Measurements from ENCODE around the gene CTNNA3.

DNA sequence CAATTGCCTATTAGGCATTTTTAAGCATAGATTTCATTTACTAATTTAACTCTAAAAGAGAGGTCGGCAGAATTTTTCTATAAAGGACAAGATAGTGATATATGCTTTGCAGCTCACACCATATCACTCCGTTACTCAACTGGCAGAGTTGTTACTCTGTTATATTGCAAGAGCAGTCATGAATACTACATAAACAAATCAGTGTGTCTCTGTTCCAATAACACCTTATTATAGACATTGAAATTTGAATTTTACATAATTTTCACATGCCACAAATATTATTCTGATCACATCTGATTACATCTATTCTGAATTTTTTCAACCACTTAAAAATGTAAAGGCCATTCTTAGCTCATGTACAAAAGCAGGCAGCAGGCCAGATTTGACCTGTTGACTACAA is 1624.1 kb downstream of the CTNNA3 start:
- TF ChIP-seq, protein P1, sequence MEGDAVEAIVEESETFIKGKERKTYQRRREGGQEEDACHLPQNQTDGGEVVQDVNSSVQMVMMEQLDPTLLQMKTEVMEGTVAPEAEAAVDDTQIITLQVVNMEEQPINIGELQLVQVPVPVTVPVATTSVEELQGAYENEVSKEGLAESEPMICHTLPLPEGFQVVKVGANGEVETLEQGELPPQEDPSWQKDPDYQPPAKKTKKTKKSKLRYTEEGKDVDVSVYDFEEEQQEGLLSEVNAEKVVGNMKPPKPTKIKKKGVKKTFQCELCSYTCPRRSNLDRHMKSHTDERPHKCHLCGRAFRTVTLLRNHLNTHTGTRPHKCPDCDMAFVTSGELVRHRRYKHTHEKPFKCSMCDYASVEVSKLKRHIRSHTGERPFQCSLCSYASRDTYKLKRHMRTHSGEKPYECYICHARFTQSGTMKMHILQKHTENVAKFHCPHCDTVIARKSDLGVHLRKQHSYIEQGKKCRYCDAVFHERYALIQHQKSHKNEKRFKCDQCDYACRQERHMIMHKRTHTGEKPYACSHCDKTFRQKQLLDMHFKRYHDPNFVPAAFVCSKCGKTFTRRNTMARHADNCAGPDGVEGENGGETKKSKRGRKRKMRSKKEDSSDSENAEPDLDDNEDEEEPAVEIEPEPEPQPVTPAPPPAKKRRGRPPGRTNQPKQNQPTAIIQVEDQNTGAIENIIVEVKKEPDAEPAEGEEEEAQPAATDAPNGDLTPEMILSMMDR (conservative IDR thresholded peaks at IDR 0.05; ENCODE audit: low read depth, low read length), result no peak
- TF ChIP-seq MAZ (IDR thresholded peaks at IDR 0.05; ENCODE audit: borderline replicate concordance, low read depth, low read length), result no peak
- no peak for TF ChIP-seq CEBPB (IDR thresholded peaks at IDR 0.05; ENCODE audit: low read depth, low read length)
- TF ChIP-seq, protein P2, sequence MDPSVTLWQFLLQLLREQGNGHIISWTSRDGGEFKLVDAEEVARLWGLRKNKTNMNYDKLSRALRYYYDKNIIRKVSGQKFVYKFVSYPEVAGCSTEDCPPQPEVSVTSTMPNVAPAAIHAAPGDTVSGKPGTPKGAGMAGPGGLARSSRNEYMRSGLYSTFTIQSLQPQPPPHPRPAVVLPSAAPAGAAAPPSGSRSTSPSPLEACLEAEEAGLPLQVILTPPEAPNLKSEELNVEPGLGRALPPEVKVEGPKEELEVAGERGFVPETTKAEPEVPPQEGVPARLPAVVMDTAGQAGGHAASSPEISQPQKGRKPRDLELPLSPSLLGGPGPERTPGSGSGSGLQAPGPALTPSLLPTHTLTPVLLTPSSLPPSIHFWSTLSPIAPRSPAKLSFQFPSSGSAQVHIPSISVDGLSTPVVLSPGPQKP (IDR thresholded peaks at IDR 0.05; ENCODE audit: borderline replicate concordance, low read depth, low read length), result no peak
- TF ChIP-seq POLR2A (IDR thresholded peaks at IDR 0.05; ENCODE audit: low read depth, low read length), result no peak
- no peak for TF ChIP-seq RCOR1 (IDR thresholded peaks at IDR 0.05; ENCODE audit: insufficient replicate concordance, low read length)
- TF ChIP-seq CHD1 (IDR thresholded peaks at IDR 0.05; ENCODE audit: low read depth, low read length), result no peak
- TF ChIP-seq, protein P3, sequence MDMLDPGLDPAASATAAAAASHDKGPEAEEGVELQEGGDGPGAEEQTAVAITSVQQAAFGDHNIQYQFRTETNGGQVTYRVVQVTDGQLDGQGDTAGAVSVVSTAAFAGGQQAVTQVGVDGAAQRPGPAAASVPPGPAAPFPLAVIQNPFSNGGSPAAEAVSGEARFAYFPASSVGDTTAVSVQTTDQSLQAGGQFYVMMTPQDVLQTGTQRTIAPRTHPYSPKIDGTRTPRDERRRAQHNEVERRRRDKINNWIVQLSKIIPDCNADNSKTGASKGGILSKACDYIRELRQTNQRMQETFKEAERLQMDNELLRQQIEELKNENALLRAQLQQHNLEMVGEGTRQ (IDR thresholded peaks at IDR 0.05; ENCODE audit: low read depth, low read length), result no peak
- TF ChIP-seq MXI1 (IDR thresholded peaks at IDR 0.05; ENCODE audit: borderline replicate concordance, low read depth, low read length), result no peak
- no peak for TF ChIP-seq FOS (IDR thresholded peaks at IDR 0.05; ENCODE audit: low read depth, low read length)
- TF ChIP-seq MAFK (IDR thresholded peaks at IDR 0.05; ENCODE audit: low read depth, low read length), result no peak
- no peak for TF ChIP-seq SMC3 (IDR thresholded peaks at IDR 0.05; ENCODE audit: low read depth, low read length)
- no peak for TF ChIP-seq NFE2L2 (IDR thresholded peaks at IDR 0.05; ENCODE audit: low read depth, low read length)
